CD4-positive, alpha-beta T cell treated with Interleukin-12 subunit alpha and Interleukin-12 subunit beta, for 1 hour (primary cell): ENCODE results near the gene ADD1.

ENCODE experiments used
- DNase-seq: peaks from one replicate; pipeline ENCODE4 v3.0.0-alpha.2; 2020

Gene ADD1

GRCh38 chr4:2835978-2836377, 7.7 kb upstream of the ADD1 start:
- DNase-seq, result no peak

- DNase-seq, result no peak
Measured at GRCh38 chr4:2836391-2836859, 7.2 kb upstream of the ADD1 start.

- no peak for DNase-seq
Measured at GRCh38 chr4:2837110-2837903, 6.3 kb upstream of the ADD1 start.

- DNase-seq, result peak; percentile 80
Measured at GRCh38 chr4:2837904-2838496, 5.6 kb upstream of the ADD1 start.

GRCh38 chr4:2839060-2839459, 4.6 kb upstream of the ADD1 start:
- no peak for DNase-seq

- DNase-seq, result no peak
Measured at GRCh38 chr4:2842687-2843262, 869 bp upstream of the ADD1 start.

GRCh38 chr4:2843941-2844584, 419 bp downstream of the ADD1 start:
- peak; percentile 16 for DNase-seq

- no peak for DNase-seq
Measured at GRCh38 chr4:2846172-2846571, 2.5 kb downstream of the ADD1 start.

- DNase-seq, result no peak
Measured at GRCh38 chr4:2847302-2847871, 3.7 kb downstream of the ADD1 start.

GRCh38 chr4:2848449-2848848, 4.8 kb downstream of the ADD1 start:
- no peak for DNase-seq

GRCh38 chr4:2849267-2850152, 5.9 kb downstream of the ADD1 start:
- no peak for DNase-seq

- peak; percentile 9 for DNase-seq
Measured at GRCh38 chr4:2850966-2851798, 7.5 kb downstream of the ADD1 start.

GRCh38 chr4:2852481-2852921, 8.9 kb downstream of the ADD1 start:
- DNase-seq, result peak; percentile 7

GRCh38 chr4:2855584-2855983, 11.9 kb downstream of the ADD1 start:
- no peak for DNase-seq

GRCh38 chr4:2856266-2856665, 12.6 kb downstream of the ADD1 start:
- no peak for DNase-seq

GRCh38 chr4:2857349-2857927, 13.8 kb downstream of the ADD1 start:
- no peak for DNase-seq

GRCh38 chr4:2858451-2859217, 15.0 kb downstream of the ADD1 start:
- DNase-seq, result no peak

GRCh38 chr4:2859514-2859913, 15.9 kb downstream of the ADD1 start:
- DNase-seq, result no peak

- no peak for DNase-seq
Measured at GRCh38 chr4:2860391-2861348, 17.0 kb downstream of the ADD1 start.
